Ishikawa (cell line): Measurements from ENCODE around the gene TMEM191C.

Experiments used
- CREB1 ChIP-seq: IDR thresholded peaks from 2 replicates; pipeline ENCODE4 v1.6.1; 2012; ENCODE audit warnings: low read depth
- FOXM1 ChIP-seq: IDR thresholded peaks from 2 replicates; pipeline ENCODE4 v1.6.1; 2012; ENCODE audit warnings: low read depth, borderline replicate concordance
- MAX ChIP-seq: IDR thresholded peaks from 2 replicates; pipeline ENCODE4 v1.6.1; 2012
- TAF1 ChIP-seq: IDR thresholded peaks from 2 replicates; pipeline ENCODE4 v1.6.1; 2012; ENCODE audit warnings: low read depth, mild to moderate bottlenecking

- TF ChIP-seq CREB1 (no peak), FOXM1 (no peak), MAX (no peak), TAF1 (no peak)
These were observed 15.4 kb upstream of the TMEM191C start for GRCh38 chr22:21451545-21452520.
